Loucy (cell line): ENCODE results near the gene MSL3B.

Source experiments
- EZH2phosphoT487 ChIP-seq: fragments of 200-600 bp; IDR thresholded peaks from 2 replicates; pipeline ENCODE4 v1.6.1; 2018; ENCODE audit warnings: antibody characterized with exemption, mild to moderate bottlenecking, moderate library complexity, borderline replicate concordance
- TF ChIP-seq, protein P1 (sequence below): fragments of 200-600 bp; sonication (generic); conservative IDR thresholded peaks from 2 replicates; pipeline ENCODE4 v1.5.1; 2014; ENCODE audit warnings: mild to moderate bottlenecking, antibody characterized with exemption, low read length

DNA sequence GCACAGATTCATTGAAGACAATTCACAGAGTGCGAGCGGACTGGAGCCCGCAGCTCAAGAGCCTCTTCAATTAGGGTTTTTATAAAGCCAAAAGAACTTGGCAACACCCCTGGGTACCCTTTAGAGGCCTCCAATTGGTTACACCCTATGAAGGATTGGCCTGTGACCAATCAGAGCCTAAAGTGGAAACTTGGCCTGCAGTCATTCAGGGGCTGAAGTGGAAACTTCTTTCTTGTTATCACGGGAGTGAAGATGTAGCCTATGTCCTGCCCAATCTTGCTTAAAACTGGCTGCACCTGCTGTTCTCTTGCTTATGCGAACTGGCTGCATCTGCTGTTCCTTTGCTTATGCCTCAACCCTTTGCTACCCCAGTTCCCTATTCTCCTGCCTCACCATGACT, 12.0 kb downstream of the MSL3B start:
- TF ChIP-seq, protein P1, sequence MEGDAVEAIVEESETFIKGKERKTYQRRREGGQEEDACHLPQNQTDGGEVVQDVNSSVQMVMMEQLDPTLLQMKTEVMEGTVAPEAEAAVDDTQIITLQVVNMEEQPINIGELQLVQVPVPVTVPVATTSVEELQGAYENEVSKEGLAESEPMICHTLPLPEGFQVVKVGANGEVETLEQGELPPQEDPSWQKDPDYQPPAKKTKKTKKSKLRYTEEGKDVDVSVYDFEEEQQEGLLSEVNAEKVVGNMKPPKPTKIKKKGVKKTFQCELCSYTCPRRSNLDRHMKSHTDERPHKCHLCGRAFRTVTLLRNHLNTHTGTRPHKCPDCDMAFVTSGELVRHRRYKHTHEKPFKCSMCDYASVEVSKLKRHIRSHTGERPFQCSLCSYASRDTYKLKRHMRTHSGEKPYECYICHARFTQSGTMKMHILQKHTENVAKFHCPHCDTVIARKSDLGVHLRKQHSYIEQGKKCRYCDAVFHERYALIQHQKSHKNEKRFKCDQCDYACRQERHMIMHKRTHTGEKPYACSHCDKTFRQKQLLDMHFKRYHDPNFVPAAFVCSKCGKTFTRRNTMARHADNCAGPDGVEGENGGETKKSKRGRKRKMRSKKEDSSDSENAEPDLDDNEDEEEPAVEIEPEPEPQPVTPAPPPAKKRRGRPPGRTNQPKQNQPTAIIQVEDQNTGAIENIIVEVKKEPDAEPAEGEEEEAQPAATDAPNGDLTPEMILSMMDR = no peak
- no peak for TF ChIP-seq EZH2phosphoT487
